ENCODE measurements around the gene SPTBN4.

SPTBN4 gene

GRCh38 chr19:40607311-40608239 is 140.8 kb downstream of the SPTBN4 start:
- no peak for DNase-seq

GRCh38 chr19:40608240-40608621 is 141.4 kb downstream of the SPTBN4 start:
- no peak for DNase-seq

GRCh38 chr19:40608957-40609356 is 142.2 kb downstream of the SPTBN4 start:
- DNase-seq: no peak

- DNase-seq: no peak
These were observed 143.0 kb downstream of the SPTBN4 start for GRCh38 chr19:40609561-40610395.

GRCh38 chr19:40610396-40611064 is 143.7 kb downstream of the SPTBN4 start:
- no peak for DNase-seq

- DNase-seq: no peak
These were observed 144.3 kb downstream of the SPTBN4 start for GRCh38 chr19:40611096-40611495.

- DNase-seq: no peak
These were observed 145.3 kb downstream of the SPTBN4 start for GRCh38 chr19:40611900-40612698.

GRCh38 chr19:40612831-40613689 is 146.3 kb downstream of the SPTBN4 start:
- DNase-seq: no peak

- DNase-seq: no peak
These were observed 147.2 kb downstream of the SPTBN4 start for GRCh38 chr19:40613690-40614621.

GRCh38 chr19:40614622-40615411 is 148.0 kb downstream of the SPTBN4 start:
- no peak for DNase-seq

GRCh38 chr19:40616178-40616577 is 149.4 kb downstream of the SPTBN4 start:
- DNase-seq: no peak

GRCh38 chr19:40616941-40617340 is 150.1 kb downstream of the SPTBN4 start:
- DNase-seq: no peak

GRCh38 chr19:40617961-40618360 is 151.2 kb downstream of the SPTBN4 start:
- no peak for DNase-seq

GRCh38 chr19:40619333-40620160 is 152.7 kb downstream of the SPTBN4 start:
- DNase-seq: no peak

- DNase-seq: no peak
These were observed 153.3 kb downstream of the SPTBN4 start for GRCh38 chr19:40620161-40620485.

- no peak for DNase-seq
These were observed 154.5 kb downstream of the SPTBN4 start for GRCh38 chr19:40621283-40621682.

GRCh38 chr19:40621966-40622772 is 155.4 kb downstream of the SPTBN4 start:
- DNase-seq: no peak

- DNase-seq: no peak
These were observed 155.9 kb downstream of the SPTBN4 start for GRCh38 chr19:40622773-40623075.
